K562 (cell line): ENCODE measurements around the gene CALB2. TPM values are rescaled to one million over a fixed set of nuclear protein-coding genes. Genes with fewer than 3 reads are reported as not detected.

ENCODE experiments used
- ATAC-seq: fragments of 200-7000 bp; cut with Tn5 transposase; 3 replicates; pipeline ENCODE4 v1.9.1; 2020; ENCODE audit warnings: moderate library complexity
- BruUV-seq: library from RNA; stranded (reverse); fragments of 400-500 nt; replicated peaks from 2 replicates; lab custom pipeline; 2021; lab: Mats Ljungman, UMichigan
- CTCF ChIA-PET: fragments of 300-600 bp; formaldehyde crosslinking; extraction: SDS; loops from one replicate; lab custom pipeline; 2021; ENCODE audit warnings: low intra/inter-chr PET ratio; lab: Yijun Ruan, JAX
- POLR2A ChIA-PET: fragments of 300-600, 350-650 bp; sonication (Branson Sonifier 250); formaldehyde crosslinking; extraction: SDS; loops from one replicate; lab custom pipeline; 2021; ENCODE audit warnings: antibody characterized with exemption, inconsistent platforms; lab: Yijun Ruan, JAX
- DNase-seq, 4 experiments: peaks; one replicate each; pipeline versions ENCODE4 v3.0.0 to v3.0.0-alpha.2; 2011 to 2018; ENCODE audit warnings: low spot score in 3 of 4, mixed read lengths in 3 of 4; ENCODE audit errors: extremely low read depth in 1 of 4
- FAIRE-seq: peaks from 2 replicates; lab custom pipeline; 2011; peaks lifted over from hg19 to GRCh38; lab: Jason Lieb, UNC
- H2AFZ ChIP-seq: 2 replicates; pipeline ENCODE4 v1.6.0; 2011; ENCODE audit warnings: low read depth, low read length, control low read depth, inconsistent platforms
- H3K27ac ChIP-seq: fragments of 200-600 bp; 3 replicates; pipeline ENCODE4 v1.8.0; 2011; ENCODE audit warnings: low read depth, mild to moderate bottlenecking, control low read depth, inconsistent platforms, low read length, moderate library complexity, mixed read lengths; ENCODE audit errors: extremely low read depth
- H3K27me3 ChIP-seq, 2 experiments: fragments of 300-600 bp in 1 of 2; 2 replicates in 1 of 2; 3 replicates in 1 of 2; pipeline versions ENCODE4 v1.6.0 to v1.8.0; 2011; ENCODE audit warnings: inconsistent platforms in 2 of 2, low read length in 2 of 2, mild to moderate bottlenecking in 1 of 2, mixed read lengths in 1 of 2, moderate library complexity in 1 of 2; ENCODE audit not compliant: control insufficient read depth in 2 of 2, insufficient read depth in 2 of 2
- H3K36me3 ChIP-seq: fragments of 300-600 bp; 3 replicates; pipeline ENCODE4 v1.8.0; 2011; ENCODE audit warnings: mild to moderate bottlenecking, low read length, inconsistent platforms; ENCODE audit not compliant: control insufficient read depth, insufficient read depth
- H3K4me1 ChIP-seq, 2 experiments: fragments of 200-600 bp in 1 of 2; replicated peaks in 1 of 2; 2 replicates in 1 of 2; 3 replicates in 1 of 2; pipeline versions ENCODE4 v1.5.1 to v1.8.0; 2011; ENCODE audit warnings: inconsistent platforms in 2 of 2, low read length in 2 of 2, mild to moderate bottlenecking in 1 of 2, mixed read lengths in 1 of 2, moderate library complexity in 1 of 2; ENCODE audit not compliant: control insufficient read depth in 2 of 2, insufficient read depth in 2 of 2
- H3K4me2 ChIP-seq: 2 replicates; pipeline ENCODE4 v1.6.1; 2011; ENCODE audit warnings: low read length, control low read depth, inconsistent platforms, mixed read lengths; ENCODE audit not compliant: insufficient read depth
- H3K4me3 ChIP-seq: fragments of 200-600 bp; sonication (generic), shearing (Covaris generic); 2 replicates; pipeline ENCODE4 v1.5.1; 2016; ENCODE audit warnings: control low read depth, inconsistent platforms
- H3K79me2 ChIP-seq: fragments of 200-600 bp; 3 replicates; pipeline ENCODE4 v1.8.0; 2011; ENCODE audit warnings: low read length, inconsistent platforms; ENCODE audit not compliant: control insufficient read depth, insufficient read depth
- H3K9ac ChIP-seq, 2 experiments: 2 replicates each; pipeline versions ENCODE4 v1.6.0 to v1.6.1; 2011; ENCODE audit warnings: low read depth in 2 of 2, low read length in 2 of 2, control low read depth in 1 of 2, inconsistent platforms in 1 of 2, mild to moderate bottlenecking in 1 of 2, mixed read lengths in 1 of 2; ENCODE audit not compliant: insufficient read depth in 1 of 2
- H3K9me1 ChIP-seq: one replicate; pipeline ENCODE4 v1.6.0; 2011; ENCODE audit warnings: inconsistent platforms, mild to moderate bottlenecking, low read length, moderate library complexity; ENCODE audit not compliant: control insufficient read depth, insufficient read depth
- H3K9me3 ChIP-seq: replicated peaks from 2 replicates; pipeline ENCODE4 v1.5.1; 2011; ENCODE audit warnings: low read depth, low read length, inconsistent platforms; ENCODE audit not compliant: control insufficient read depth, insufficient read depth
- H4K20me1 ChIP-seq: replicated peaks from 2 replicates; pipeline ENCODE4 v1.6.1; 2011; ENCODE audit warnings: low read length, inconsistent platforms, mixed read lengths; ENCODE audit not compliant: control insufficient read depth, insufficient read depth
- BCOR ChIP-seq: fragments of 450-650 bp; IDR thresholded peaks from 2 replicates; pipeline ENCODE4 v1.6.1; 2016
- CTBP1 ChIP-seq: fragments of 450-650 bp; IDR thresholded peaks from 2 replicates; pipeline ENCODE4 v1.6.1; 2016; ENCODE audit warnings: borderline replicate concordance
- DACH1 ChIP-seq: fragments of 450-650 bp; IDR thresholded peaks from 2 replicates; pipeline ENCODE4 v1.6.1; 2018; ENCODE audit not compliant: partially characterized antibody
- FOXJ3 ChIP-seq: sonication (generic); formaldehyde crosslinking; IDR thresholded peaks from 2 replicates; pipeline ENCODE4 v1.4.0; 2020; ENCODE audit warnings: mild to moderate bottlenecking, missing genetic modification reagents
- GATAD2A ChIP-seq: fragments of 450-650 bp; IDR thresholded peaks from 2 replicates; pipeline ENCODE4 v1.6.1; 2017
- HES1 ChIP-seq: fragments of 450-650 bp; IDR thresholded peaks from 2 replicates; pipeline ENCODE4 v1.6.1; 2016; ENCODE audit warnings: low read depth, mild to moderate bottlenecking, moderate library complexity
- HNRNPH1 ChIP-seq: fragments of 200-400 bp; formaldehyde crosslinking; optimal IDR thresholded peaks from 2 replicates; pipeline ENCODE3; 2017; ENCODE audit warnings: low read depth, mild to moderate bottlenecking, low read length, moderate library complexity
- KLF6 ChIP-seq: fragments of 250-450 bp; sonication (Bioruptor Pico); IDR thresholded peaks from 2 replicates; pipeline ENCODE4 v1.4.0; 2020; ENCODE audit warnings: mild to moderate bottlenecking, moderate library complexity, borderline replicate concordance
- SMARCB1 ChIP-seq: IDR thresholded peaks from 2 replicates; pipeline ENCODE4 v1.6.1; 2011; ENCODE audit warnings: improper control_type of control experiment, low read depth; ENCODE audit not compliant: insufficient read length
- SUPT5H ChIP-seq: fragments of 450-650 bp; IDR thresholded peaks from 2 replicates; pipeline ENCODE4 v1.6.1; 2016
- ZBTB26 ChIP-seq: fragments of 450-650 bp; formaldehyde crosslinking; IDR thresholded peaks from 2 replicates; pipeline ENCODE4 v1.4.0; 2022; ENCODE audit warnings: missing genetic modification characterization
- ZC3H11A ChIP-seq: IDR thresholded peaks from 2 replicates; pipeline ENCODE4 v1.6.1; 2012; ENCODE audit warnings: low read depth, low read length, improper control_type of control experiment
- ZFP30 ChIP-seq: fragments of 250-450 bp; sonication (Bioruptor Pico); IDR thresholded peaks from 2 replicates; pipeline ENCODE4 v1.8.0; 2022; ENCODE audit warnings: moderate library complexity, mild to moderate bottlenecking, inconsistent platforms, borderline replicate concordance
- ZNF274 ChIP-seq: IDR thresholded peaks from 2 replicates; pipeline ENCODE4 v1.6.1; 2011; ENCODE audit warnings: low read depth, mild to moderate bottlenecking, low read length, moderate library complexity, borderline replicate concordance
- WGBS: fragments of 100-300 bp; shearing (Covaris generic); methylation state at CpG from one replicate; pipeline ENCODE4 v1.1.6; 2016; ENCODE audit warnings: low coverage, mixed read lengths; ENCODE audit not compliant: insufficient coverage; ENCODE audit errors: missing lambda C conversion rate; 5-methylcytosine and 5-hydroxymethylcytosine counted together
- in situ Hi-C: fragments of 300-500 bp; cut with MboI; formaldehyde crosslinking; loops from 4 replicates; pipeline ENCODE4 v1.15.0; 2018; ENCODE audit warnings: inconsistent platforms, mixed read lengths
- intact Hi-C: fragments of 100-400 bp; cut with micrococcal nuclease; formaldehyde crosslinking; loops from 2 replicates; pipeline ENCODE4 v1.14.2; 2022
- polyA plus RNA-seq, 8 experiments: library from polyadenylated mRNA; depleted of rRNA in 4 of 8; stranded (reverse) in 5 of 8; unstranded in 3 of 8; fragments of >200 nt; fragmentation: Nextera tagmentation in 2 of 8; fragmentation: Illumina TruSeq in 1 of 8; extraction: Ambion mirVana in 2 of 8; extraction: Trizol in 1 of 8; gene quantifications; 2 replicates each; pipeline versions ENCODE4 v1.2.1 to v1.2.3, GENCODE V29; 2011 to 2014; ENCODE audit warnings: inconsistent platforms in 1 of 8, missing spikeins in 1 of 8
- total RNA-seq, 7 experiments: library from RNA; depleted of rRNA in 6 of 7; stranded (reverse); fragments of >200 nt in 6 of 7; fragmentation: Illumina TruSeq in 2 of 7; extraction: Trizol in 2 of 7; gene quantifications; 2 replicates each; pipeline versions ENCODE4 v1.2.1 to v1.2.3, GENCODE V29; 2011 to 2021; ENCODE audit warnings: low replicate concordance in 1 of 7
- TF ChIP-seq, protein P1 (sequence below): IDR thresholded peaks from 2 replicates; pipeline ENCODE4 v1.6.1; 2011; ENCODE audit warnings: borderline replicate concordance, low read depth, mild to moderate bottlenecking, moderate library complexity, low read length; ENCODE audit not compliant: insufficient read depth, poor library complexity, severe bottlenecking

The CALB2 gene
- total and polyA plus RNA-seq, 9 of the 15 experiments (the other 6 are each of a cell fraction or from before 2014, with no cell fraction given): not detected

- TF ChIP-seq DACH1 (no peak), ZC3H11A (no peak), SUPT5H (no peak), FOXJ3 (no peak), SMARCB1 (no peak), KLF6 (CRISPR knock-in tag) (no peak), ZNF274 (no peak), BCOR (no peak), CTBP1 (no peak), GATAD2A (no peak), HNRNPH1 (no peak), ZBTB26 (CRISPR knock-in tag) (no peak), HES1 (no peak), ZFP30 (CRISPR knock-in tag) (no peak)
- TF ChIP-seq, protein P1, sequence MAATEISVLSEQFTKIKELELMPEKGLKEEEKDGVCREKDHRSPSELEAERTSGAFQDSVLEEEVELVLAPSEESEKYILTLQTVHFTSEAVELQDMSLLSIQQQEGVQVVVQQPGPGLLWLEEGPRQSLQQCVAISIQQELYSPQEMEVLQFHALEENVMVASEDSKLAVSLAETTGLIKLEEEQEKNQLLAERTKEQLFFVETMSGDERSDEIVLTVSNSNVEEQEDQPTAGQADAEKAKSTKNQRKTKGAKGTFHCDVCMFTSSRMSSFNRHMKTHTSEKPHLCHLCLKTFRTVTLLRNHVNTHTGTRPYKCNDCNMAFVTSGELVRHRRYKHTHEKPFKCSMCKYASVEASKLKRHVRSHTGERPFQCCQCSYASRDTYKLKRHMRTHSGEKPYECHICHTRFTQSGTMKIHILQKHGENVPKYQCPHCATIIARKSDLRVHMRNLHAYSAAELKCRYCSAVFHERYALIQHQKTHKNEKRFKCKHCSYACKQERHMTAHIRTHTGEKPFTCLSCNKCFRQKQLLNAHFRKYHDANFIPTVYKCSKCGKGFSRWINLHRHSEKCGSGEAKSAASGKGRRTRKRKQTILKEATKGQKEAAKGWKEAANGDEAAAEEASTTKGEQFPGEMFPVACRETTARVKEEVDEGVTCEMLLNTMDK: no peak
- peaks cover 5 to 30% of the 10 kb centered on the region in 2 experiments; a peak in 3 of 5 replicates for H3K27me3 ChIP-seq
- H3K9me3 ChIP-seq: no peaks in the 10 kb centered on the region
- intact Hi-C loops: no loop called here
- no peak overlapping the region for H3K4me2 ChIP-seq
- H3K4me3 ChIP-seq: no peak overlapping the region
- DNase-seq: no peak
- no peaks in the 10 kb centered on the region for H3K9me1 ChIP-seq
- no peaks in the 10 kb centered on the region for H3K36me3 ChIP-seq
- BruUV-seq: no TSS peak
- FAIRE-seq: no peak
- H3K9ac ChIP-seq: no peak overlapping the region
- H2AFZ ChIP-seq: no peak overlapping the region
- ChIA-PET CTCF (no interaction called here), POLR2A (no interaction called here)
- in situ Hi-C loops: no loop called here
- WGBS: 15% methylated on average over 2 of the region's 2 CpGs
- no peaks in the 10 kb centered on the region for H3K4me1 ChIP-seq
- peaks cover 4% of the 10 kb centered on the region; the same call in 1 of the 2 replicates for H4K20me1 ChIP-seq
- ATAC-seq: no peak
- H3K79me2 ChIP-seq: no peaks in the 10 kb centered on the region
- H3K27ac ChIP-seq: no peak overlapping the region
These were observed 12.7 kb downstream of the CALB2 start for GRCh38 chr16:71371237-71371636.
